SK-N-SH (cell line): Measurements from ENCODE around the gene TSBP1. TPM values are rescaled to one million over a fixed set of nuclear protein-coding genes. Genes with fewer than 3 reads are reported as not detected.
"Not testable (repeated sequence)": the region's sequence is repeated elsewhere in the genome, so short reads cannot be mapped to it uniquely, and the experiment has no call there.

Experiments
- CTCF ChIA-PET: fragments of 300-600, 350-600 bp; formaldehyde crosslinking; extraction: SDS; loops from one replicate; lab custom pipeline; 2021; lab: Yijun Ruan, JAX
- POLR2A ChIA-PET: fragments of 350-600 bp; sonication (Branson Sonifier 250); formaldehyde crosslinking; extraction: SDS; loops from one replicate; lab custom pipeline; 2020; ENCODE audit warnings: antibody characterized with exemption, inconsistent platforms; lab: Yijun Ruan, JAX
- DNase-seq: peaks from one replicate; pipeline ENCODE4 v3.0.0; 2012
- H2AFZ ChIP-seq: fragments of 200-600 bp; sonication (generic); 2 replicates; pipeline ENCODE4 v1.8.1; 2016; ENCODE audit warnings: antibody characterized with exemption, mild to moderate bottlenecking, low read depth
- H3F3A ChIP-seq: fragments of 200-600 bp; sonication (generic); replicated peaks from 2 replicates; pipeline ENCODE3; 2016; ENCODE audit warnings: antibody characterized with exemption, mild to moderate bottlenecking; ENCODE audit not compliant: insufficient read depth
- H3K27ac ChIP-seq, 2 experiments: fragments of 200-500 bp in 1 of 2; fragments of 200-600 bp in 1 of 2; sonication (Bioruptor generic) in 1 of 2; sonication (generic), shearing (Covaris generic) in 1 of 2; 2 replicates each; pipeline versions ENCODE4 v1.5.1 to v1.6.1; 2014 to 2016; ENCODE audit warnings: low read depth in 2 of 2, inconsistent platforms in 1 of 2, low read length in 1 of 2, mild to moderate bottlenecking in 1 of 2, mixed read lengths in 1 of 2
- H3K27me3 ChIP-seq: fragments of 200-600 bp; sonication (generic), shearing (Covaris generic); 2 replicates; pipeline ENCODE4 v1.6.1; 2016; ENCODE audit warnings: mixed run types; ENCODE audit not compliant: insufficient read depth
- H3K36me3 ChIP-seq, 2 experiments: fragments of 200-500 bp in 1 of 2; fragments of 200-600 bp in 1 of 2; sonication (Bioruptor generic) in 1 of 2; sonication (generic) in 1 of 2; replicated peaks in 1 of 2; 2 replicates each; pipeline versions ENCODE3 to v1.5.1; 2014 to 2016; ENCODE audit warnings: low read length in 1 of 2, mild to moderate bottlenecking in 1 of 2; ENCODE audit not compliant: insufficient read depth in 2 of 2, control insufficient read depth in 1 of 2
- H3K4me1 ChIP-seq, 2 experiments: fragments of 200-500 bp in 1 of 2; fragments of 200-600 bp in 1 of 2; sonication (Bioruptor generic) in 1 of 2; sonication (generic), shearing (Covaris generic) in 1 of 2; 2 replicates each; pipeline versions ENCODE4 v1.5.1 to v1.6.1; 2014 to 2016; ENCODE audit warnings: low read depth in 1 of 2, low read length in 1 of 2, mixed run types in 1 of 2; ENCODE audit not compliant: insufficient read depth in 2 of 2, control insufficient read depth in 1 of 2
- H3K4me2 ChIP-seq: fragments of 200-600 bp; sonication (generic), shearing (Covaris generic); 2 replicates; pipeline ENCODE4 v1.6.1; 2017; ENCODE audit warnings: mixed run types
- H3K4me3 ChIP-seq, 2 experiments: fragments of 200-500 bp in 1 of 2; fragments of 200-600 bp in 1 of 2; sonication (Bioruptor generic) in 1 of 2; sonication (generic), shearing (Covaris generic) in 1 of 2; 2 replicates each; pipeline versions ENCODE4 v1.5.1 to v1.8.1; 2014 to 2016; ENCODE audit warnings: low read depth in 2 of 2, inconsistent platforms in 1 of 2, low read length in 1 of 2, mild to moderate bottlenecking in 1 of 2, mixed read lengths in 1 of 2, moderate library complexity in 1 of 2
- H3K79me2 ChIP-seq: fragments of 200-600 bp; sonication (generic); 2 replicates; pipeline ENCODE4 v1.8.1; 2017; ENCODE audit warnings: mild to moderate bottlenecking; ENCODE audit not compliant: insufficient read depth
- H3K9ac ChIP-seq: fragments of 200-600 bp; sonication (generic); 2 replicates; pipeline ENCODE4 v1.6.1; 2017; ENCODE audit warnings: mixed run types
- H3K9me2 ChIP-seq: fragments of 200-600 bp; sonication (generic); 2 replicates; pipeline ENCODE4 v1.6.1; 2017; ENCODE audit warnings: mixed run types
- H3K9me3 ChIP-seq: fragments of 200-600 bp; sonication (generic); 2 replicates; pipeline ENCODE4 v1.6.1; 2017; ENCODE audit warnings: mixed run types, mild to moderate bottlenecking, moderate library complexity
- H4K20me1 ChIP-seq: fragments of 200-600 bp; sonication (generic); 2 replicates; pipeline ENCODE4 v1.6.1; 2017; ENCODE audit warnings: mild to moderate bottlenecking, mixed run types; ENCODE audit not compliant: insufficient read depth
- CHD2 ChIP-seq: fragments of 150-350 bp; IDR thresholded peaks from 2 replicates; pipeline ENCODE4 v1.6.1; 2018; ENCODE audit warnings: low read length; ENCODE audit not compliant: partially characterized antibody
- ELF1 ChIP-seq: IDR thresholded peaks from 2 replicates; pipeline ENCODE4 v1.4.0; 2012
- EZH2phosphoT487 ChIP-seq: fragments of 200-600 bp; sonication (generic); IDR thresholded peaks from 2 replicates; pipeline ENCODE4 v1.6.1; 2017; ENCODE audit warnings: low read depth, mixed run types, mild to moderate bottlenecking, antibody characterized with exemption, moderate library complexity, borderline replicate concordance
- FOSL2 ChIP-seq: IDR thresholded peaks from 2 replicates; pipeline ENCODE4 v1.4.0; 2012; ENCODE audit warnings: low read depth, mild to moderate bottlenecking, moderate library complexity, borderline replicate concordance
- GABPA ChIP-seq: IDR thresholded peaks from 2 replicates; pipeline ENCODE4 v1.4.0; 2012; ENCODE audit warnings: low read depth, mild to moderate bottlenecking
- GATA2 ChIP-seq: sonication (generic); formaldehyde crosslinking; IDR thresholded peaks from 2 replicates; pipeline ENCODE4 v1.5.0; 2020; ENCODE audit warnings: mild to moderate bottlenecking, missing genetic modification reagents
- JUND ChIP-seq: IDR thresholded peaks from 2 replicates; pipeline ENCODE4 v1.4.0; 2012
- MEF2A ChIP-seq: IDR thresholded peaks from 2 replicates; pipeline ENCODE4 v1.4.0; 2012; ENCODE audit warnings: low read depth, borderline replicate concordance
- MXI1 ChIP-seq: IDR thresholded peaks from 2 replicates; pipeline ENCODE4 v1.6.1; 2012; ENCODE audit warnings: mild to moderate bottlenecking, low read depth, low read length, improper control_type of control experiment
- NFIC ChIP-seq: IDR thresholded peaks from 2 replicates; pipeline ENCODE4 v1.4.0; 2012; ENCODE audit warnings: borderline replicate concordance
- NRF1 ChIP-seq: IDR thresholded peaks from 2 replicates; pipeline ENCODE4 v1.6.1; 2012; ENCODE audit warnings: low read depth, mild to moderate bottlenecking, low read length
- RAD21 ChIP-seq: IDR thresholded peaks from 2 replicates; pipeline ENCODE4 v1.6.1; 2012; ENCODE audit warnings: mild to moderate bottlenecking, low read length
- RCOR1 ChIP-seq: fragments of 150-350 bp; IDR thresholded peaks from 2 replicates; pipeline ENCODE4 v1.6.1; 2017; ENCODE audit warnings: antibody characterized with exemption, low read length
- RFX5 ChIP-seq: IDR thresholded peaks from 2 replicates; pipeline ENCODE4 v1.6.1; 2012; ENCODE audit warnings: mild to moderate bottlenecking, improper control_type of control experiment, low read length
- SIN3A ChIP-seq: IDR thresholded peaks from 2 replicates; pipeline ENCODE4 v1.6.1; 2012; ENCODE audit warnings: low read depth, mild to moderate bottlenecking, low read length, moderate library complexity, borderline replicate concordance
- SMC3 ChIP-seq: IDR thresholded peaks from 2 replicates; pipeline ENCODE4 v1.6.1; 2012; ENCODE audit warnings: low read depth, low read length, improper control_type of control experiment
- TAF1 ChIP-seq: IDR thresholded peaks from 2 replicates; pipeline ENCODE4 v1.6.1; 2012; ENCODE audit warnings: low read depth, mild to moderate bottlenecking, low read length, moderate library complexity, borderline replicate concordance
- TCF12 ChIP-seq: IDR thresholded peaks from 2 replicates; pipeline ENCODE4 v1.4.0; 2012
- TEAD4 ChIP-seq: IDR thresholded peaks from 2 replicates; pipeline ENCODE4 v1.4.0; 2012; ENCODE audit warnings: mild to moderate bottlenecking, borderline replicate concordance; ENCODE audit not compliant: insufficient read depth
- YY1 ChIP-seq: IDR thresholded peaks from 2 replicates; pipeline ENCODE4 v1.4.0; 2012; ENCODE audit warnings: low read depth, mild to moderate bottlenecking
- WGBS: methylation state at CpG from one replicate; pipeline ENCODE4 v1.1.6; 2017; ENCODE audit warnings: low lambda C conversion rate; 5-methylcytosine and 5-hydroxymethylcytosine counted together
- polyA plus RNA-seq, 3 experiments: library from polyadenylated mRNA; depleted of rRNA; stranded (reverse); fragments of >200 nt; gene quantifications; 2 replicates each; pipeline ENCODE4 v1.2.3, GENCODE V29; 2012
- TF ChIP-seq, protein P1 (sequence below): IDR thresholded peaks from 2 replicates; pipeline ENCODE4 v1.4.0; 2012; ENCODE audit warnings: low read depth
- TF ChIP-seq, protein P2 (sequence below): fragments of 150-350 bp; IDR thresholded peaks from 2 replicates; pipeline ENCODE4 v1.6.1; 2016; ENCODE audit warnings: mild to moderate bottlenecking, low read depth, low read length
- TF ChIP-seq, protein P3 (sequence below): fragments of 150-350 bp; IDR thresholded peaks from 2 replicates; pipeline ENCODE4 v1.6.1; 2017; ENCODE audit warnings: antibody characterized with exemption, low read length, low read depth, borderline replicate concordance

Gene TSBP1
- polyA plus RNA-seq, 1 of the 3 experiments (the other 2 are of a cell fraction): not detected

DNA sequence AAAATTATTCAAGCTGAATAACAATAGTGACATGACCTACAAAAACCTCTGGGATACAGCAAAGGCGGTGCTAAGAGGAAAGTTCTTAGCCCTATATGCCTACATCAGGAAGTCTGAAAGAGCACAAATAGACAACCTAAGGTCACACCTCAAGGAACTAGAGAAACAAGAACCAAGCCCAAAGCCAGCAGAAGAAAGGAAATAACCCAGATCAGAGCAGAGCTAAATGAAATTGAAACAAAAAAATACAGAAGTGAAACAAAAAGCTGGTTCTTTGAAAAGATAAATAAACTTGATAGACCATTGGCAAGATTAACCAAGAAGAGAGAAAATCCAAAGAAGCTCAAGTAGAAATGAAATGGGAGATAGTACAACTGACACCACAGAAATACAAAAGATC lies 100.3 kb downstream of the TSBP1 start:
- Histone ChIP-seq H3K9me2 (no peaks in the 10 kb centered on the region), H3K36me3 (no peaks in the 10 kb centered on the region), H3K9me3 (no peaks in the 10 kb centered on the region), H4K20me1 (no peaks in the 10 kb centered on the region), H3K79me2 (no peaks in the 10 kb centered on the region), H3K4me1 (no peaks in the 10 kb centered on the region), H2AFZ (no peak overlapping the region), H3F3A (no peaks in the 10 kb centered on the region), H3K4me3 (no peak overlapping the region), H3K27ac (no peak overlapping the region)
- POLR2A ChIA-PET: no interaction called here
- 4% methylated on average over 1 of the region's 1 CpG for WGBS
- CTCF ChIA-PET: interaction anchor here (0.5 kb wide), 1 partner anchor 735 kb away, joined by 5 read pairs; no protein-coding TSS in a partner anchor
- no peak for DNase-seq
- TF ChIP-seq SMC3: no peak
- TF ChIP-seq EZH2phosphoT487: no peak
- TF ChIP-seq MEF2A: no peak
- TF ChIP-seq, protein P1, sequence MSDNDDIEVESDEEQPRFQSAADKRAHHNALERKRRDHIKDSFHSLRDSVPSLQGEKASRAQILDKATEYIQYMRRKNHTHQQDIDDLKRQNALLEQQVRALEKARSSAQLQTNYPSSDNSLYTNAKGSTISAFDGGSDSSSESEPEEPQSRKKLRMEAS: no peak
- no peak for TF ChIP-seq SIN3A
- TF ChIP-seq GABPA: no peak
- TF ChIP-seq RAD21: no peak
- TF ChIP-seq, protein P2, sequence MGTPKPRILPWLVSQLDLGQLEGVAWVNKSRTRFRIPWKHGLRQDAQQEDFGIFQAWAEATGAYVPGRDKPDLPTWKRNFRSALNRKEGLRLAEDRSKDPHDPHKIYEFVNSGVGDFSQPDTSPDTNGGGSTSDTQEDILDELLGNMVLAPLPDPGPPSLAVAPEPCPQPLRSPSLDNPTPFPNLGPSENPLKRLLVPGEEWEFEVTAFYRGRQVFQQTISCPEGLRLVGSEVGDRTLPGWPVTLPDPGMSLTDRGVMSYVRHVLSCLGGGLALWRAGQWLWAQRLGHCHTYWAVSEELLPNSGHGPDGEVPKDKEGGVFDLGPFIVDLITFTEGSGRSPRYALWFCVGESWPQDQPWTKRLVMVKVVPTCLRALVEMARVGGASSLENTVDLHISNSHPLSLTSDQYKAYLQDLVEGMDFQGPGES: no peak
- TF ChIP-seq FOSL2: no peak
- no peak for TF ChIP-seq TEAD4
- TF ChIP-seq, all 33 proteins: peak for 0
- Histone ChIP-seq H3K4me2 (no peak overlapping the region), H3K9ac (no peak overlapping the region), H3K27me3 (no peaks in the 10 kb centered on the region)

DNA sequence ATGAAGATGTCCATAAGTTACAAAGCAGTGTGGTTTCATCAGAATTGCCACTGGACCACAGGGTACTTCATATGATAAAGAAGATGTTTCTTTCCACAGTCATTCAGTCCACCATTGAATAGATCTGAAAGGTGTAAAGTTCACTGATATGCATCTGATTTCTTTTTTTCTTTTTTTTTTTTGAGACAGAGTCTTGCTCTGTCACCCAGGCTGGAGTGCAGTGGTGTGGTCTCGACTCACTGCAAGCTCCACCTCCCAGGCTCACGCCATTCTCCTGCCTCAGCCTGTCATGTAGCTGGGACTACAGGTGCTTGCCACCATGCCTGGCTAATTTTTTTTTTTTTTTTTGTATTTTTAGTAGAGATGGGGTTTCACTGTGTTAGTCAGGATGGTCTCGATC lies 103.2 kb downstream of the TSBP1 start:
- H3K27me3 ChIP-seq, H4K20me1 ChIP-seq, H3K27ac ChIP-seq, H3K4me1 ChIP-seq, CTCF ChIA-PET, H3K4me2 ChIP-seq, DNase-seq, H2AFZ ChIP-seq, H3K9me3 ChIP-seq, POLR2A ChIA-PET, H3K4me3 ChIP-seq, H3K9me2 ChIP-seq, H3K79me2 ChIP-seq, H3K36me3 ChIP-seq, H3F3A ChIP-seq, H3K9ac ChIP-seq: not testable (repeated sequence)
- WGBS: 7% methylated on average over 3 of the region's 3 CpGs

DNA sequence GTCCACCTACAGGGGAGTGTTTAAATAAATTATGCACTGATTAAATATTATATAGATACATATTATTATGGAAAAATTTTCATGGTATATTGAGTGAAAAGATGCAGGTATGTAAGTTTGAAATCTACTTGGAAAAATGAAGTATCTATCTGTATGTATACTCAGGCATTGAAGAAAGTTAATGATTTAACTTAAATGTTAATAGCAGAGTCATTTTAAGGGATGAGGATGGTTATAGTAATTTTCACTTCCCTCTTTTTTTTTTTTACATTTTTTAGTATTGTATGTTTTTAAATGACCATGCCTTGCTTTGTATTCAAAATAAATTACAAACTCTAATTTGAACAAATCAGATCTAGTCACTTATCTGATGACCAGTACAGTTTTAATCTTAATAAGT lies 104.7 kb downstream of the TSBP1 start:
- H3K4me1 ChIP-seq: no peaks in the 10 kb centered on the region
- no peak overlapping the region for H2AFZ ChIP-seq
- no peak overlapping the region for H3K27ac ChIP-seq
- H3K9ac ChIP-seq: no peak overlapping the region
- H3K27me3 ChIP-seq: no peaks in the 10 kb centered on the region; the same call in 1 of the 2 replicates
- H3K4me2 ChIP-seq: no peak overlapping the region
- no peaks in the 10 kb centered on the region for H4K20me1 ChIP-seq
- H3K9me3 ChIP-seq: no peaks in the 10 kb centered on the region
- H3K4me3 ChIP-seq: no peak overlapping the region
- no peak for DNase-seq
- ChIA-PET POLR2A (no interaction called here), CTCF (interaction anchor here (0.6 kb wide), 1 partner anchor 97 kb away, joined by 3 read pairs; no protein-coding TSS in a partner anchor)
- no peaks in the 10 kb centered on the region for H3K79me2 ChIP-seq
- no peaks in the 10 kb centered on the region for H3F3A ChIP-seq
- no peaks in the 10 kb centered on the region for H3K36me3 ChIP-seq
- H3K9me2 ChIP-seq: no peaks in the 10 kb centered on the region
- TF ChIP-seq, protein P1: no peak
- TF ChIP-seq CHD2 (no peak), TAF1 (no peak), ELF1 (no peak), NRF1 (no peak), NFIC (no peak), RCOR1 (no peak), RAD21 (no peak), YY1 (no peak), TCF12 (no peak), RFX5 (no peak), JUND (no peak), SMC3 (no peak), MXI1 (no peak), GATA2 (CRISPR knock-in tag) (no peak)
- TF ChIP-seq, protein P3, sequence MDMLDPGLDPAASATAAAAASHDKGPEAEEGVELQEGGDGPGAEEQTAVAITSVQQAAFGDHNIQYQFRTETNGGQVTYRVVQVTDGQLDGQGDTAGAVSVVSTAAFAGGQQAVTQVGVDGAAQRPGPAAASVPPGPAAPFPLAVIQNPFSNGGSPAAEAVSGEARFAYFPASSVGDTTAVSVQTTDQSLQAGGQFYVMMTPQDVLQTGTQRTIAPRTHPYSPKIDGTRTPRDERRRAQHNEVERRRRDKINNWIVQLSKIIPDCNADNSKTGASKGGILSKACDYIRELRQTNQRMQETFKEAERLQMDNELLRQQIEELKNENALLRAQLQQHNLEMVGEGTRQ: no peak
